Fibroblast of villous mesenchyme (primary cell): Measurements from ENCODE around the gene GRPEL2. TPM values are rescaled to one million over a fixed set of nuclear protein-coding genes. Genes with fewer than 3 reads are reported as not detected.

Source experiments
- DNase-seq: peaks from one replicate; pipeline ENCODE4 v3.0.0-alpha.2; 2010; ENCODE audit warnings: low read depth
- H3K4me3 ChIP-seq: 2 replicates; pipeline ENCODE4 v1.5.1; 2011; ENCODE audit warnings: low read depth, mild to moderate bottlenecking, low read length
- CTCF ChIP-seq: IDR thresholded peaks from 2 replicates; pipeline ENCODE4 v1.5.1; 2012; ENCODE audit warnings: low read depth, mild to moderate bottlenecking, low read length; ENCODE audit not compliant: insufficient read depth
- total RNA-seq: library from RNA; depleted of rRNA; stranded (reverse); fragments of >200 nt; gene quantifications from 2 replicates; pipeline ENCODE4 v1.2.3, GENCODE V29; 2012

Gene GRPEL2
- total RNA-seq, 1 donor, result 27.6 TPM

GRCh38 chr5:149310488-149310887 is 34.8 kb upstream of the GRPEL2 start:
- TF ChIP-seq CTCF, result no peak
- H3K4me3 ChIP-seq, result no peak overlapping the region
- no peak for DNase-seq

GRCh38 chr5:149310947-149311658 is 34.2 kb upstream of the GRPEL2 start:
- TF ChIP-seq CTCF, result no peak
- H3K4me3 ChIP-seq, result no peak overlapping the region
- DNase-seq, result peak; percentile 37

- no peak for TF ChIP-seq CTCF
- H3K4me3 ChIP-seq, result no peak overlapping the region
- no peak for DNase-seq
Measured at GRCh38 chr5:149313151-149313841, 32.0 kb upstream of the GRPEL2 start.

GRCh38 chr5:149314571-149315111 is 30.7 kb upstream of the GRPEL2 start:
- no peak for TF ChIP-seq CTCF
- no peak overlapping the region for H3K4me3 ChIP-seq
- no peak for DNase-seq

GRCh38 chr5:149315753-149316152 is 29.5 kb upstream of the GRPEL2 start:
- no peak overlapping the region for H3K4me3 ChIP-seq
- no peak for TF ChIP-seq CTCF
- no peak for DNase-seq

- peak; percentile 73 for TF ChIP-seq CTCF
- peak; percentile 58 for DNase-seq
- H3K4me3 ChIP-seq, result no peak overlapping the region
Measured at GRCh38 chr5:149317281-149318048, 27.8 kb upstream of the GRPEL2 start.
